K562 (cell line): ENCODE data around the gene FOXP3. TPM values are rescaled to one million over a fixed set of nuclear protein-coding genes. Genes with fewer than 3 reads are reported as not detected.

Experiments used
- ADNP ChIP-seq: fragments of 200-800 bp; sonication (Bioruptor generic); IDR thresholded peaks from 2 replicates; pipeline ENCODE4 v1.6.1; 2016; ENCODE audit warnings: missing genetic modification characterization, missing compliant biosample characterization
- ARID4B ChIP-seq: sonication (generic); formaldehyde crosslinking; IDR thresholded peaks from 2 replicates; pipeline ENCODE4 v1.8.0; 2022; ENCODE audit warnings: mild to moderate bottlenecking, missing genetic modification reagents
- ATF3 ChIP-seq, 2 experiments: fragments of 450-650 bp in 1 of 2; sonication (generic) in 1 of 2; formaldehyde crosslinking in 1 of 2; IDR thresholded peaks in 1 of 2; conservative IDR thresholded peaks in 1 of 2; 2 replicates each; pipeline versions ENCODE4 v1.6.1 to v1.8.1; 2016 to 2023; ENCODE audit warnings: mild to moderate bottlenecking in 2 of 2, moderate library complexity in 2 of 2, inconsistent platforms in 1 of 2, missing genetic modification reagents in 1 of 2
- CBX5 ChIP-seq: IDR thresholded peaks from 2 replicates; pipeline ENCODE4 v1.6.1; 2014; ENCODE audit warnings: low read depth, borderline replicate concordance
- CEBPB ChIP-seq: fragments of 450-650 bp; IDR thresholded peaks from 2 replicates; pipeline ENCODE4 v1.6.1; 2016; ENCODE audit warnings: missing genetic modification characterization, missing compliant biosample characterization
- CHD4 ChIP-seq: fragments of 200-600 bp; sonication (generic); IDR thresholded peaks from 3 replicates; pipeline ENCODE4 v1.6.1; 2012; ENCODE audit warnings: low read depth, mild to moderate bottlenecking, mixed read lengths, low read length, inconsistent platforms; ENCODE audit not compliant: insufficient read depth, insufficient replicate concordance, poor library complexity, severe bottlenecking
- DLX4 ChIP-seq: fragments of 250-450 bp; sonication (Bioruptor Pico); IDR thresholded peaks from 2 replicates; pipeline ENCODE4 v1.6.1; 2021; ENCODE audit warnings: mild to moderate bottlenecking
- HEY1 ChIP-seq: fragments of 250-450 bp; sonication (Bioruptor Pico); IDR thresholded peaks from 2 replicates; pipeline ENCODE4 v1.5.0; 2020; ENCODE audit warnings: mild to moderate bottlenecking, moderate library complexity, borderline replicate concordance
- PHF21A ChIP-seq: fragments of 450-650 bp; IDR thresholded peaks from 2 replicates; pipeline ENCODE4 v1.6.1; 2017; ENCODE audit warnings: low read depth, borderline replicate concordance
- POLR2B ChIP-seq: fragments of 450-650 bp; IDR thresholded peaks from 2 replicates; pipeline ENCODE4 v1.6.1; 2018; ENCODE audit warnings: low read depth; ENCODE audit not compliant: partially characterized antibody
- RAD21 ChIP-seq, 2 experiments: fragments of 250-450 bp in 1 of 2; fragments of 450-650 bp in 1 of 2; sonication (Bioruptor Pico) in 1 of 2; formaldehyde crosslinking in 1 of 2; IDR thresholded peaks in 1 of 2; conservative IDR thresholded peaks in 1 of 2; 2 replicates each; pipeline versions ENCODE4 v1.4.0 to v1.8.0; 2020 to 2022; ENCODE audit warnings: mild to moderate bottlenecking in 2 of 2, moderate library complexity in 1 of 2
- RBM14 ChIP-seq: fragments of 200-400 bp; formaldehyde crosslinking; IDR thresholded peaks from 2 replicates; pipeline ENCODE4 v1.6.1; 2018; ENCODE audit warnings: low read depth, mild to moderate bottlenecking, low read length, moderate library complexity, borderline replicate concordance; ENCODE audit not compliant: insufficient read depth
- RFX5 ChIP-seq: IDR thresholded peaks from 2 replicates; pipeline ENCODE4 v1.6.1; 2011; ENCODE audit warnings: low read depth, mild to moderate bottlenecking, improper control_type of control experiment, low read length
- RUNX1 ChIP-seq: sonication (generic); IDR thresholded peaks from 2 replicates; pipeline ENCODE4 v1.6.1; 2016; ENCODE audit warnings: antibody characterized with exemption, low read depth
- TBP ChIP-seq: optimal IDR thresholded peaks from 2 replicates; pipeline ENCODE3; 2011; ENCODE audit warnings: low read depth, low read length, improper control_type of control experiment
- ZBTB33 ChIP-seq: sonication (generic); formaldehyde crosslinking; IDR thresholded peaks from 2 replicates; pipeline ENCODE4 v1.8.1; 2023; ENCODE audit warnings: mild to moderate bottlenecking, missing genetic modification reagents
- ZNF232 ChIP-seq: sonication (generic); formaldehyde crosslinking; IDR thresholded peaks from 2 replicates; pipeline ENCODE4 v1.8.0; 2022; ENCODE audit warnings: mild to moderate bottlenecking, missing genetic modification reagents
- ZNF639 ChIP-seq, 2 experiments: fragments of 200-800 bp in 1 of 2; sonication (Bioruptor generic) in 1 of 2; sonication (generic) in 1 of 2; formaldehyde crosslinking in 1 of 2; IDR thresholded peaks in 1 of 2; conservative IDR thresholded peaks in 1 of 2; 2 replicates each; pipeline versions ENCODE4 v1.5.0 to v1.6.1; 2016 to 2020; ENCODE audit warnings: missing compliant biosample characterization in 1 of 2, missing genetic modification characterization in 1 of 2, missing genetic modification reagents in 1 of 2
- polyA plus RNA-seq, 8 experiments: library from polyadenylated mRNA; depleted of rRNA in 4 of 8; stranded (reverse) in 5 of 8; unstranded in 3 of 8; fragments of >200 nt; fragmentation: Nextera tagmentation in 2 of 8; fragmentation: Illumina TruSeq in 1 of 8; extraction: Ambion mirVana in 2 of 8; extraction: Trizol in 1 of 8; gene quantifications; 2 replicates each; pipeline versions ENCODE4 v1.2.1 to v1.2.3, GENCODE V29; 2011 to 2014; ENCODE audit warnings: inconsistent platforms in 1 of 8, missing spikeins in 1 of 8
- total RNA-seq, 7 experiments: library from RNA; depleted of rRNA in 6 of 7; stranded (reverse); fragments of >200 nt in 6 of 7; fragmentation: Illumina TruSeq in 2 of 7; extraction: Trizol in 2 of 7; gene quantifications; 2 replicates each; pipeline versions ENCODE4 v1.2.1 to v1.2.3, GENCODE V29; 2011 to 2021; ENCODE audit warnings: low replicate concordance in 1 of 7

Gene FOXP3
- total and polyA plus RNA-seq, 9 of the 15 experiments (the other 6 are each of a cell fraction or from before 2014, with no cell fraction given) = 0.04 to 0.24 (median 0.07) TPM; not detected in 4

- TF ChIP-seq ZNF232 = no peak
- no peak for TF ChIP-seq POLR2B
- no peak for TF ChIP-seq TBP
- TF ChIP-seq CBX5 = no peak
- TF ChIP-seq RAD21 (CRISPR knock-in tag; conservative IDR thresholded peaks at IDR 0.05 in 1 of 2, IDR thresholded peaks at IDR 0.05 in 1 of 2) = no peak
- TF ChIP-seq RBM14 = no peak
- TF ChIP-seq ARID4B (CRISPR knock-in tag) = no peak
- TF ChIP-seq ZBTB33 (CRISPR knock-in tag) = no peak
- TF ChIP-seq ADNP = no peak; the same call in 1 of the 2 replicates
- TF ChIP-seq HEY1 (CRISPR knock-in tag) = no peak
- no peak for TF ChIP-seq PHF21A
- no peak for TF ChIP-seq RUNX1
- TF ChIP-seq DLX4 (CRISPR knock-in tag) = no peak
- no peak for TF ChIP-seq ZNF639 (CRISPR knock-in tag; conservative IDR thresholded peaks at IDR 0.05 in 1 of 2, IDR thresholded peaks at IDR 0.05 in 1 of 2)
- TF ChIP-seq CHD4 = no peak
- TF ChIP-seq ATF3 (IDR thresholded peaks at IDR 0.05) = no peak
- TF ChIP-seq ATF3 (CRISPR knock-in tag; conservative IDR thresholded peaks at IDR 0.05) = no peak
- TF ChIP-seq RFX5 = no peak
- no peak for TF ChIP-seq CEBPB (tag)
Observed at GRCh38 chrX:49244207-49244606, 20.3 kb downstream of the FOXP3 start (continued).
